GM19467 (cell line): ENCODE results near the gene GINS2.

Experiments
- ATAC-seq: cut with Tn5 transposase; IDR thresholded peaks from one replicate; pipeline ENCODE4 v1.9.1; 2021; ENCODE audit warnings: mild to moderate bottlenecking, moderate library complexity; ENCODE audit not compliant: unreplicated experiment

GINS2 gene

GRCh38 chr16:85668676-85669424 is 19.9 kb downstream of the GINS2 start:
- no peak for ATAC-seq

- ATAC-seq: no peak
These were observed 20.8 kb downstream of the GINS2 start for GRCh38 chr16:85667841-85668413.

DNA sequence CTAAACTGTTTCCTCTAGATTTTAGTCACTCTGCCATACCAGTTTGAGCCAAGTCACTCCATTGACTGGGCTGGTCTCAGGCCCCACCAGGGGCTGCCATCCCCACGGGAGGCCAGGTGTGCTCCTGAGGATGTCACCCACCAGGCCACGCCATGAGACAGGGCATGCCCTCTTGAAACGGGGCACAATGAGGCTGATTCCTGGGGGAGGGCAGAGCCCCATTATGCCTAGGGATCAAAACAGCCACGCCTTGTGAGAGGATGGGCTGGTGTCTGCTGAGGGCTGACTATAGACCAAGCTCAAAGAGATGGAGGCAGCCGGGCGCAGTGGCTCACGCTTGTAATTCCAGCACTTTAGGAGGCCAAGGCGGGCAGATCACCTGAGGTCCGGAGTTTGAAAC is 21.5 kb downstream of the GINS2 start:
- ATAC-seq: no peak

GRCh38 chr16:85665929-85666328 is 22.8 kb downstream of the GINS2 start:
- no peak for ATAC-seq

DNA sequence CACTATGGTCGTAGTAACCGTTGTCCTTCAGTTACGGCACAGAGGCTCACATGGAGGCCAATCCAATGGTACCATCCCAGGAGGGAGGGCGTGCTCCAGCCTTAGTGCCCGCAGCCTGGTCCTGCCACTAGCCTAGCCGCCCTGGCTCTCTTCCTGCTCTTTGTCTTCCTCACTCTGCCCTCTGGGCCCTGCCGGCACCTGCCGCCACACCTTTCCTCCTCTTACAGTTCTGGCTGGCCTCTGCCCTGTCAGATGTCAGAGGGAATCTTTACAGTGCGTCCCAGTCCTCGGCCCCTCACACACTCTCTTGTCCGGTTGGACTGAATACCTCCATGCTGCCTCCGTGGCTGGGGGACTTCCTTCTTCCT is 23.4 kb downstream of the GINS2 start:
- ATAC-seq: no peak

GRCh38 chr16:85664580-85665372 is 24.0 kb downstream of the GINS2 start:
- ATAC-seq: no peak

DNA sequence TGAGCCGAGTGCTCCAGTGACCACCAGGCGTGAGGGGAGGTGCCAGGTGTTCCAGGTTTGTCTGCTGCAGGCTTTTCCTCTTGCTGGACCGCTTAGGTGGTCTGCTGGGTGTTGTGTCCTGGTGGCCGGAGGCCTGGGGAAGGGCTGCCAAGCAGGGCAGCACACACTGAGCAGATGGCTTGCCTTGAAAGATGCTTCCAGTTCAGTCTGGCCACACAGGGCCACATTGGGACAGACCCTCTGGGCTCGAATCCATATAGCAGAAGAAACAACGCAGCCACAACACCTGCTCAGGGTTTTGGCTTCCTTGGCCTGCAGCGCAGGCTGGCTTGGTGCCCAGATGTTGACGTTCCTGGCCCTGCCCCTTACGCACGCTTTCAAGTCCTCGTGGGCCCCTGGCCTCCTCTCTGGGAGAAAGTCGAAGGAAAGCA is 24.8 kb downstream of the GINS2 start:
- no peak for ATAC-seq

GRCh38 chr16:85662976-85663830 is 25.6 kb downstream of the GINS2 start:
- no peak for ATAC-seq

GRCh38 chr16:85662482-85662812 is 26.3 kb downstream of the GINS2 start:
- no peak for ATAC-seq

- ATAC-seq: no peak
These were observed 26.8 kb downstream of the GINS2 start for GRCh38 chr16:85661740-85662481.

GRCh38 chr16:85660843-85661739 is 27.7 kb downstream of the GINS2 start:
- ATAC-seq: no peak

GRCh38 chr16:85659805-85660511 is 28.8 kb downstream of the GINS2 start:
- no peak for ATAC-seq

DNA sequence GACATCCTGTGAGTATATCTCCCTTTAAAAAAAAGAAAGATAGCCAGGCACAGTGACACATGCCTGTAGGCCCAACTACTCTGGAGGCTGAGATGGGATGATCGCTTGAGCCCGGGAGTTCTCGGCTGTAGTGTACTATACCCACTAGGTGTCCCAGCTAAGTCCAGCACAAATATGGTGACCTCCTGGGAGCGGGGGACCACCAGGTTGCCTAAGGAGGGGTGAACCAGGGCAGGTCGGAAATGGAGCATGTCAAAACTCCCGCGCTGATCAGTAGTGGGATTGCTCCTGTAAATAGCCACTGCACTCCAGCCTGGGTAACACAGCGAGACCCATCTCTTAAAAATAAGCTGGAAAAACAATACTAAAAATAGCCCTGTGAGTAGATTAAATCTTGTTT is 29.4 kb downstream of the GINS2 start:
- ATAC-seq: no peak

DNA sequence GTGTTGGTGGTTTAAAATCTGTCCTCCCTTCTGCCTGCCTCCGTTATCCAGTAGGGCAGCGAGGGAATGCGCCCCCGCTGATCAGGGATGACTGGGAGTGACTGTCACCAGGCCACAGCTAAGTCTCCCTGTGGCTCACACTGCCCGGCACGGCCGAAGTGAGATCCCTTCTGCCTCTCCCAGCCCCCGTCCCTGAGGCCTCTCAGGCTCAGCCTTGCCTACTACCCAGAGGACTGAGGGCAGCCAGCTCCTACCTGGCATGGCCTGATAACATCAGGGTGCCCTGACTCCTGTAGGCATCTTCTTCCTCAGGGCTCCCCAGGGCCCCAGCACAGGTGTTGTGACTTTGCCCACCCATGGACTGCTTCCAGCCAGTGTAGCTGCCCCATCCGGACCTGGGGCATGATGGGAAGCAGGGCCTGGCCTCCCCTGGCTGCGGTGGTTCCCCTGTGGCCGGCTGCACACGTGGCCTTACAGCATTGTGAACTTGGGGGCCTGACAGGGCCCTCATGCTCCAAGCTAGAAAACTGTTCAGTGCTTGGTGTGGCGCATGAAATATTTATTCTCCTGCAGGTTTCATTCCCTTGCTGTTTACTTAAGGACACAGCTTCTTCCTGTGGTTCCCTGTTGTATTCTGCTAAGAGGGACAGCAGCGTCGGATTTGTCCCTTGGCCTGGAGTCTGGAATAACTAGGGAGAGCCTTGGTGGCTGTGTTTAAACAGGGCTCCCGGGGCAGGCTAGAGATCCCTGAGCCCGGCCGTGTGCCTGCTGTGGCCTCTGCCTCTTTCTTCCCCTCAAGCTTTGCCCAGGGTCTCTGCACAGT is 30.0 kb downstream of the GINS2 start:
- no peak for ATAC-seq

- ATAC-seq: no peak
These were observed 30.8 kb downstream of the GINS2 start for GRCh38 chr16:85657996-85658395.

DNA sequence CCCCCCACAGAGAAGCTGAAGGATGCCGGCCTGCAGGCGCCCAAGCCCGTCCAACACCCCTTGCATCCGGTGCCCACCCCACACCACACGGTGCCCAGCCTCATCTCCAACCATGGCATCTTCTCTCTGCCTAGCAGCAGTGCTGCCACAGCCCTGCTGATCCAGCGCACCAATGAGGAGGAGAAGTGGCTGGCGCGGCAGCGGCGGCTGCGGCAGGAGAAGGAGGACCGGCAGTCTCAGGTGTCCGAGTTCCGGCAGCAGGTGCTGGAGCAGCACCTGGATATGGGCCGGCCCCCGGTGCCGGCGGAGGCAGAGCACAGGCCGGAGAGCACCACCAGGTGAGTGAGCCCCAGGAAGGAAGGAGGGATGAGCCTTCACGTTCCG is 31.5 kb downstream of the GINS2 start:
- no peak for ATAC-seq

DNA sequence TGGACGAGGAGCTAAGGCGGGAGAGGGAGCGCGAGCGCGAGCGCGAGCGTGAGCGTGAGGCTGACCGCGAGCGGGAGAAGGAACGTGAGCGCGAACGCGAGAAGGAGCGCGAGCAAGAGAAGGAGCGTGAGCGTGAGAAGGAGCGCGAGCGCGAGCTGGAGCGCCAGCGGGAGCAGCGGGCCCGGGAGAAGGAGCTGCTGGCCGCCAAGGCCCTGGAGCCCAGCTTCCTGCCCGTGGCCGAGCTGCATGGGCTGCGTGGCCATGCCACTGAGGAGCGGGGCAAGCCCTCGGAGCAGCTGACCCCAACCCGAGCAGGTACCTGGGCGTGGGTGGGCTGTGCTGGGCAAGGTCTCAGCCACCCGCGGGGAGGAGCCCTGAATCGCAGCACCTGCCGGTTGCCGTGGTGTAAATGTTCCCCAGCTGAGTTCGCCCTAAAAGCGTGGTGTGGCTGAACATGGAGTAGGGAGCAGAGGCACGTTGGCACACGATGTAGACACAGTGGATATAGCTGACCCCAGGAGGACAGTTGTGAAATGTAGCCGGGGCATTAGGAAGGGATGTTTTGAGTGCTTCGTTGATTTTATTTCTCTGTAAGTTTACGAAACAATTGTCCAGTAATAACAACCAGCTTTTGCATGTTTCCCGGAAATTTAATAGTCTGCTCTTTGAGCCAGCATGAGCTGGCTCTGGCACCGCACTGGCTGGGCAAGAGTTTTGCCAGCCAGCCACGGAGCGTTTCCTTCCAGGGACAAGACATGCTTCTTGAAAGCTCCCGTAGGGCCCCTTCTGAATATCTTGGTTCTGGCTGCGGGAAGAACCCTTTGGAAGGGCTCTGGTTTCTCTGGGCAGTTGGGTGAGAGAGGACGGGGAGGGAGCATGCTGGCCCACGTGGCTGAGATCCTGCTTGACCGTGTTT is 32.1 kb downstream of the GINS2 start:
- ATAC-seq: no peak
